ENCODE data around the gene TCF23.
"Not testable (repeated sequence)": the region's sequence is repeated elsewhere in the genome, so short reads cannot be mapped to it uniquely, and the experiment has no call there.

TCF23 gene

DNA sequence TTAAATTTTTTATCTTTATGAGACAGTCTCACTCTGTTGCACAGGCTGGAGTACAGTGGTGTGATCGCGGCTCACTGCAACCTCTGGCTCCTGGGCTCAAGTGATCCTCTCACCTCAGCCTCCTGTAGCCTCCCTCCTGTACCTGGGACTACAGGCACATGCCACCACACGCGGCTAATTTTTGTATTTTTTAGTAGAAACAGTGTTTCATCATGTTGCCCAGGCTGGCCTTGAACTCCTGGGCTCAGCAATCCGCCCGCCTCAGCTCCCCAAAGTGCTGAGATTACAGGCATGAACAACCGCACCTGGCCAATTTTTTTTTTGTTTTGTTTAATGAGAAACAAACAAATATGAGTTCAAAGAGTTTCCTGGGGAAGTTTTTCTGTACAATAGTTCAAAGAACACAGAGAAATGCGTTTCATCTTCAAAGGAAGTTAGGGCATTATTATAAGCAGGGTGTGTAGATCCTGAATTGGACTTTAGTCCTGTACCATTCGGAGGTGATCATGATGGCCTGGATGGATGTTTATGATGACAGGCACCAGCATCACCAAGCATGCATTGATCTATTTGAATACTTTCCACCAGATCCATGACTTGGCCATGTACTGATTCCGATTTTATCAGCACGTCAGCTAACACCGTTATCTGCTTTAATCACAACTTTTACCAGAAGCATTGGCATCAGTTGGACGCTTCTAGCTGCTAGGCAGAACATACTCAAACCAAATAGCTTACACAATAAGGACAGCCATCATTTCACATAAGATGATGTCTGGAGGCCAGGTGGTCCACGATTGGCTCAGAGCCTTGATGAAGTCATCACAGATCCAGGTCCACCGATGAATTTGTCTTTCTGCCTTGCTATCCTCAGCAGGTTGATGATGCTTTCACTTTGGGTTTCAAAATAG, 28.9 kb downstream of the TCF23 start:
- no peak for DNase-seq
- in situ Hi-C loops (cut with HindIII; ENCODE audit: low pct_ligation_motif_present, low pct_unique_long_range_greater_than_20kb, low sequenced_read_pairs) = no loop called here

GRCh38 chr2:27178469-27178868, 29.7 kb downstream of the TCF23 start:
- in situ Hi-C loops (cut with HindIII; ENCODE audit: low pct_ligation_motif_present, low pct_unique_long_range_greater_than_20kb, low sequenced_read_pairs) = no loop called here
- no peak for DNase-seq

- DNase-seq = no peak
- in situ Hi-C loops (cut with HindIII; ENCODE audit: low pct_ligation_motif_present, low pct_unique_long_range_greater_than_20kb, low sequenced_read_pairs) = no loop called here
These were observed 30.7 kb downstream of the TCF23 start for GRCh38 chr2:27179344-27180000.

GRCh38 chr2:27182346-27182745, 33.5 kb downstream of the TCF23 start:
- in situ Hi-C loops (cut with HindIII; ENCODE audit: low pct_ligation_motif_present, low pct_unique_long_range_greater_than_20kb, low sequenced_read_pairs) = no loop called here
- no peak for DNase-seq

DNA sequence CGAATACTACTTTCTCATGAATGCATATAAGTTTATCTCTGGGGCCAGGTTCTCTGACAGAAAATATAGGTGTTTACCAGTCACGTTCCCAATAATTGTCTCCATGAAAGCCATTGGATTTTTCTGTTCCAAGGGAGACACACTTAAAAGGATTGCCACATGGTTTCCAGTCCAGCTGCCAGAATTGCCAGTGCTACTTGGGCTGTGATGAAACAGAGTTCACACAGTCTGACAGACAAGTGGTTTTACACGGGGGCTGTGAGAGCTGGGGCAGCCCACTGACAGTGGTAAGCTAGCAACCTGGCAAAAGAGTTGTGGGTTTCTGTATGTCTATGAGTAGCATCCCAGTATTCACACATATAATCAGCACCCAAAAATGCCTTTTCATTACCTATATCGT, 35.3 kb downstream of the TCF23 start:
- in situ Hi-C loops (cut with HindIII; ENCODE audit: low pct_ligation_motif_present, low pct_unique_long_range_greater_than_20kb, low sequenced_read_pairs) = no loop called here
- no peak for DNase-seq

GRCh38 chr2:27185331-27186026, 36.7 kb downstream of the TCF23 start:
- no peak for DNase-seq
- in situ Hi-C loops (cut with HindIII; ENCODE audit: low pct_ligation_motif_present, low pct_unique_long_range_greater_than_20kb, low sequenced_read_pairs) = no loop called here

GRCh38 chr2:27186613-27187345, 38.0 kb downstream of the TCF23 start:
- in situ Hi-C loops (cut with HindIII; ENCODE audit: low pct_ligation_motif_present, low pct_unique_long_range_greater_than_20kb, low sequenced_read_pairs) = no loop called here
- DNase-seq = no peak

- DNase-seq = no peak
- in situ Hi-C loops (cut with HindIII; ENCODE audit: low pct_ligation_motif_present, low pct_unique_long_range_greater_than_20kb, low sequenced_read_pairs) = no loop called here
These were observed 41.2 kb downstream of the TCF23 start for GRCh38 chr2:27189989-27190388.

- DNase-seq = peak; percentile 69
- in situ Hi-C loops (cut with HindIII; ENCODE audit: low pct_ligation_motif_present, low pct_unique_long_range_greater_than_20kb, low sequenced_read_pairs) = no loop called here
These were observed 42.4 kb downstream of the TCF23 start for GRCh38 chr2:27191070-27191829.

DNA sequence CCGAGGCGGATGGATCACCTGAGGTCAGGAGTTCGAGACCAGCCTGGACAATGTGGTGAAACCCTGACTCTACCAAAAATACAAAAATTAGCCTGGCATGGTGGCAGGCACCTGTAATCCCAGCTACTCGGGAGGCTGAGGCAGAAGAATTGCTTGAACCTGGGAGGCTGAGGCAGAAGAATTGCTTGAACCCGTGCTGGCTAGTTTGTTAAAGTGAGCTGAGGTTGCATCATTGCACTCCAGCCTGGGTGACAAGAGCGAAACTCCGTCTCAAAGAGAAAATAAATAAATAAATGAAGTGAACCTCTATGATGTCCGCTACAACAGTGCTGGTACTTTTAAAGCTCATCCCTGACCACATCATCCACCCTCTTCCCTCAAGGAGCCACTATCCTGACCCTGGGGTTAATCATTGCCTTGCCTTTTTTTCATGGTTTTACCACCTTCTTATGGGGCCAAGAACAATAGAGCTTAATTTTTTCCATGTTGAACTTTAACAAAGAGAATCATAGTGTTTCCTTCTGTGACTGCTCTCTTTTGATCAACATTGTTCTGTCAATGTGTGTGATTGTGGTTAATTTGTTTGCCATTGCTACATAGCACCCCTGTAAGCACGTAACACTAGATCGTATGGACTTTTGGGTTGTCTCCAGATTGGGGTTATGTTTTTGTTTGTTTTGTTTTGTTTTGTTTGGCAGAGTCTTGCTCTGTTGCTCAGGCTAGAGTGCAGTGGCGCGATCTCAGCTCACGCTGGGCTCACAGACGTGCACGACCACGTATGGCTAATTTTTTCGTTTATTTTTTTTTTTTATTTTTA, 45.9 kb downstream of the TCF23 start:
- in situ Hi-C loops (cut with HindIII; ENCODE audit: low pct_ligation_motif_present, low pct_unique_long_range_greater_than_20kb, low sequenced_read_pairs) = no loop called here
- DNase-seq = peak; percentile 49

GRCh38 chr2:27195799-27196198, 47.0 kb downstream of the TCF23 start:
- in situ Hi-C loops (cut with HindIII; ENCODE audit: low pct_ligation_motif_present, low pct_unique_long_range_greater_than_20kb, low sequenced_read_pairs) = not testable (repeated sequence)

DNA sequence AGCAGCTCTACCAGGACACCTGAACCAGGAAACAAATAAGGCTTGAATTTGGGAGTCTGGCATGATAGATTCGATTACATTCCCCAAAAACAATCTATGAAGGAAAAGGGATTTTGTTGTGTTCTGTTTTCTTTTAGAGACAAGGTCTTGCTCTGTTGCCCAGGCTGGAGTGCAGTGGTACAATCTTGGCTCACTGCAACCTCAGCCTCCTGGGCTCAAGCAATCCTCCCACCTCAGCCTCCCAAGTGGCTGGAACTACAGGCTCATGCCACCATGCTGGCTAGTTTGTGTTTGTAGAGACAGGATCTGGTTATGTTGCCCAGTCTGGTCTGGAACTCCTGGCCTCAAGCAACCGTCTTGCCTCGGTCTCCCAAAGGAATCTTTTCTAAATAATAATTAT, 49.3 kb downstream of the TCF23 start:
- DNase-seq; in situ Hi-C loops (cut with HindIII; ENCODE audit: low pct_ligation_motif_present, low pct_unique_long_range_greater_than_20kb, low sequenced_read_pairs): not testable (repeated sequence)

More at GRCh38 chr2:27195799-27196198, 47.0 kb downstream of the TCF23 start:
- DNase-seq = not testable (repeated sequence)

GRCh38 chr2:27198627-27199026, 49.8 kb downstream of the TCF23 start:
- in situ Hi-C loops (cut with HindIII; ENCODE audit: low pct_ligation_motif_present, low pct_unique_long_range_greater_than_20kb, low sequenced_read_pairs) = no loop called here
- DNase-seq = no peak

DNA sequence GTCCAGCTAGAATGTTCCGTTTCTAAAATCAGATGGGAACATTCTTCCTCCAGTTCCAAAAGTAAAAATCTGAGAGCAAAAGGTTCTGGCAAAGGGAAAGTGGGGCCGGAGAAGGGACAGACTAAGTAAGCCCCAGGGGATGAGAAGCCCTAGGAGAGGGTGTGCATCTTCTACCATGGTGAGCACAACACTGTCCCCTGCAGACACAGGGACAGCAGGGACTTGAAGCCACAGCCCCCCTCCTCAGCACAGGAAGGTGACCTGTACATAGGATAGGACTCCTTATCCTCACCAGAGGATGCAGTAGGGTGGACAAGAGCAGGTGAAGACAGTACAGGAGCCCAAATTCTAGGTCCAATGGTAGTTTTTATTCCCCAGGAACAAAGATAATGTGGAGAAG, 50.4 kb downstream of the TCF23 start:
- in situ Hi-C loops (cut with HindIII; ENCODE audit: low pct_ligation_motif_present, low pct_unique_long_range_greater_than_20kb, low sequenced_read_pairs) = no loop called here
- DNase-seq = no peak

GRCh38 chr2:27201675-27202074, 52.9 kb downstream of the TCF23 start:
- in situ Hi-C loops (cut with HindIII; ENCODE audit: low pct_ligation_motif_present, low pct_unique_long_range_greater_than_20kb, low sequenced_read_pairs) = no loop called here
- DNase-seq = no peak

GRCh38 chr2:27202854-27203253, 54.0 kb downstream of the TCF23 start:
- DNase-seq = peak; percentile 27
- in situ Hi-C loops (cut with HindIII; ENCODE audit: low pct_ligation_motif_present, low pct_unique_long_range_greater_than_20kb, low sequenced_read_pairs) = no loop called here

DNA sequence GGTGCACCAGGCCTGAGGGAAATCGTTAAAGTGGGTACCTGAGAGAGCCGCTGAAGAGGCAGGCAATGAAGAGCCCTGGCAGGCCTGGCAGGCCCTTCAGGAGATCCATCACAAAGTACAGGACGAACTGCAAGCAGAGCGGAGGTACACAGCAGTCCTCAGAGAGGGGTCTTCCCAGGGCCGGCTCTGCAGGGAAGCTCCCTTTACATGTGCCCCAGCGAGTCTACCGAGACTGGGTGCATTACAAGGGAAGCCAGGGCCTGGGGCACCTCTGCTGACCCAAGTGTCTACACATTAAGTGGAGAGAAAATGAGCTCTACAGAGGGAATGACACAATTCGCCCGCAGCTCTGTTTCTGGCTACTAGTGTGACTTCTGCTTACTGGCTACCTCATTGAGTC, 54.9 kb downstream of the TCF23 start:
- in situ Hi-C loops (cut with HindIII; ENCODE audit: low pct_ligation_motif_present, low pct_unique_long_range_greater_than_20kb, low sequenced_read_pairs) = no loop called here
- no peak for DNase-seq

Measured in ACHN (cell line).